Neural progenitor cell (in vitro differentiated cells): ENCODE measurements around the gene PRPSAP1. TPM values are rescaled to one million over a fixed set of nuclear protein-coding genes. Genes with fewer than 3 reads are reported as not detected.

Experiments used
- DNase-seq: peaks from one replicate; pipeline ENCODE4 v3.0.0-alpha.2; 2016; ENCODE audit warnings: low spot score
- H2AFZ ChIP-seq: fragments of 200-600 bp; sonication (generic); replicated peaks from 2 replicates; pipeline ENCODE4 v1.6.1; 2016; ENCODE audit warnings: antibody characterized with exemption
- H3F3A ChIP-seq: fragments of 200-600 bp; sonication (generic); 2 replicates; pipeline ENCODE4 v1.6.1; 2016; ENCODE audit warnings: antibody characterized with exemption, low read depth
- H3K27ac ChIP-seq: fragments of 200-600 bp; sonication (generic); 2 replicates; pipeline ENCODE4 v1.5.1; 2016; ENCODE audit warnings: mild to moderate bottlenecking
- H3K27me3 ChIP-seq: fragments of 200-600 bp; sonication (generic); 2 replicates; pipeline ENCODE4 v1.6.1; 2016; ENCODE audit warnings: mild to moderate bottlenecking, moderate library complexity
- H3K36me3 ChIP-seq: fragments of 200-600 bp; sonication (generic); 2 replicates; pipeline ENCODE4 v1.5.1; 2016
- H3K4me1 ChIP-seq: fragments of 200-600 bp; sonication (generic); 2 replicates; pipeline ENCODE4 v1.6.1; 2016; ENCODE audit warnings: mixed run types
- H3K4me2 ChIP-seq: fragments of 200-600 bp; sonication (generic); 2 replicates; pipeline ENCODE4 v1.6.1; 2016
- H3K4me3 ChIP-seq: fragments of 200-600 bp; sonication (generic); 2 replicates; pipeline ENCODE4 v1.5.1; 2016
- H3K79me2 ChIP-seq: fragments of 200-600 bp; sonication (generic); 2 replicates; pipeline ENCODE4 v1.6.1; 2016; ENCODE audit warnings: low read depth
- H3K9ac ChIP-seq: fragments of 200-600 bp; sonication (generic); 2 replicates; pipeline ENCODE4 v1.6.1; 2016
- H3K9me3 ChIP-seq: fragments of 200-600 bp; sonication (generic); 2 replicates; pipeline ENCODE4 v1.5.1; 2016; ENCODE audit warnings: low read depth
- H4K20me1 ChIP-seq: fragments of 200-600 bp; sonication (generic); 2 replicates; pipeline ENCODE4 v1.6.1; 2016; ENCODE audit warnings: low read depth
- H3K27ac Mint-ChIP-seq: 3 replicates; pipeline ENCODE4 v1.8.0; 2021; ENCODE audit warnings: mixed read lengths
- H3K27me3 Mint-ChIP-seq: 2 replicates; pipeline ENCODE4 v1.8.0; 2022; ENCODE audit warnings: low read depth, mild to moderate bottlenecking, inconsistent platforms, moderate library complexity, mixed read lengths; ENCODE audit not compliant: insufficient read depth
- H3K36me3 Mint-ChIP-seq: 3 replicates; pipeline ENCODE4 v1.8.0; 2021; ENCODE audit warnings: mixed read lengths
- H3K4me1 Mint-ChIP-seq: 3 replicates; pipeline ENCODE4 v1.8.0; 2021; ENCODE audit warnings: mixed read lengths
- H3K4me3 Mint-ChIP-seq: 3 replicates; pipeline ENCODE4 v1.8.0; 2021; ENCODE audit warnings: mild to moderate bottlenecking, moderate library complexity, mixed read lengths
- H3K9me3 Mint-ChIP-seq: 3 replicates; pipeline ENCODE4 v1.8.0; 2020; ENCODE audit warnings: mixed read lengths
- EZH2 ChIP-seq: fragments of 200-600 bp; sonication (generic); IDR thresholded peaks from 2 replicates; pipeline ENCODE4 v1.6.1; 2017; ENCODE audit warnings: antibody characterized with exemption, mild to moderate bottlenecking, moderate library complexity
- EZH2phosphoT487 ChIP-seq: fragments of 200-600 bp; sonication (generic); IDR thresholded peaks from 2 replicates; pipeline ENCODE4 v1.6.1; 2017; ENCODE audit warnings: antibody characterized with exemption
- total RNA-seq: library from RNA; depleted of rRNA; stranded (reverse); fragments of >200 nt; gene quantifications from 2 replicates; pipeline ENCODE4 v1.2.3, GENCODE V29; 2015; ENCODE audit warnings: low replicate concordance
- TF ChIP-seq, protein P1 (sequence below): fragments of 200-600 bp; sonication (generic); IDR thresholded peaks from 2 replicates; pipeline ENCODE4 v1.5.1; 2017; ENCODE audit warnings: antibody characterized with exemption, mild to moderate bottlenecking

The PRPSAP1 gene
- total RNA-seq, 1 donor from 2014 or later, result 89.7 TPM

DNA sequence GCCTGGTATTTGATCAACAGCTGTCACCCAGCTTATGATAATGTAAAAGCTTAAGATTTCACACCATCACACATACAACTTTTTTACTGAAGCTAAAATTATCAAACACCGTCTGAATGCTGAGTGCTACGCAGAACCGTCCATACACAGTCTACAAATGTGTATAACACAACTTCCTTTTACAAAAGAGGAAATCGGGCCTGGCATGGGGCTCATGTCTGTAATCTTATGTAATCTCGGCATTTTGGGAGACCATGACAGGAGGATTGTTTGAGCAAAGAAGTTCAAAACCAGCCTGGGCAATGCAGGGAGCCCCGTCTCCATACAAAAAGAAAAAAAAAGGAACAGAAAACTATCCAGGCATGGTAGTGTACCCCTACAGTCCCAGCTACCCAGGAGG is 26.0 kb downstream of the PRPSAP1 start:
- no peak overlapping the region for H2AFZ ChIP-seq
- H3K27me3 ChIP-seq, result no peaks in the 10 kb centered on the region
- no peak overlapping the region for H3K27ac ChIP-seq
- H3K4me3 Mint-ChIP-seq, result no peak overlapping the region
- peaks cover 28% of the 10 kb centered on the region for H3K36me3 Mint-ChIP-seq
- no peaks in the 10 kb centered on the region for H4K20me1 ChIP-seq
- no peak overlapping the region for H3K4me2 ChIP-seq
- DNase-seq, result no peak
- peaks cover 5% of the 10 kb centered on the region for H3K4me1 ChIP-seq
- no peak overlapping the region for H3K27ac Mint-ChIP-seq
- H3K4me1 Mint-ChIP-seq, result no peaks in the 10 kb centered on the region
- no peak overlapping the region for H3K4me3 ChIP-seq
- H3K9me3 ChIP-seq, result no peaks in the 10 kb centered on the region
- H3K36me3 ChIP-seq, result no peaks in the 10 kb centered on the region
- no peaks in the 10 kb centered on the region for H3F3A ChIP-seq
- no peaks in the 10 kb centered on the region for H3K79me2 ChIP-seq
- no peak overlapping the region for H3K9ac ChIP-seq
- H3K9me3 Mint-ChIP-seq, result no peaks in the 10 kb centered on the region
- peaks cover 4% of the 10 kb centered on the region for H3K27me3 Mint-ChIP-seq
- TF ChIP-seq EZH2, result no peak
- no peak for TF ChIP-seq EZH2phosphoT487
- TF ChIP-seq, protein P1, sequence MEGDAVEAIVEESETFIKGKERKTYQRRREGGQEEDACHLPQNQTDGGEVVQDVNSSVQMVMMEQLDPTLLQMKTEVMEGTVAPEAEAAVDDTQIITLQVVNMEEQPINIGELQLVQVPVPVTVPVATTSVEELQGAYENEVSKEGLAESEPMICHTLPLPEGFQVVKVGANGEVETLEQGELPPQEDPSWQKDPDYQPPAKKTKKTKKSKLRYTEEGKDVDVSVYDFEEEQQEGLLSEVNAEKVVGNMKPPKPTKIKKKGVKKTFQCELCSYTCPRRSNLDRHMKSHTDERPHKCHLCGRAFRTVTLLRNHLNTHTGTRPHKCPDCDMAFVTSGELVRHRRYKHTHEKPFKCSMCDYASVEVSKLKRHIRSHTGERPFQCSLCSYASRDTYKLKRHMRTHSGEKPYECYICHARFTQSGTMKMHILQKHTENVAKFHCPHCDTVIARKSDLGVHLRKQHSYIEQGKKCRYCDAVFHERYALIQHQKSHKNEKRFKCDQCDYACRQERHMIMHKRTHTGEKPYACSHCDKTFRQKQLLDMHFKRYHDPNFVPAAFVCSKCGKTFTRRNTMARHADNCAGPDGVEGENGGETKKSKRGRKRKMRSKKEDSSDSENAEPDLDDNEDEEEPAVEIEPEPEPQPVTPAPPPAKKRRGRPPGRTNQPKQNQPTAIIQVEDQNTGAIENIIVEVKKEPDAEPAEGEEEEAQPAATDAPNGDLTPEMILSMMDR, result no peak

DNA sequence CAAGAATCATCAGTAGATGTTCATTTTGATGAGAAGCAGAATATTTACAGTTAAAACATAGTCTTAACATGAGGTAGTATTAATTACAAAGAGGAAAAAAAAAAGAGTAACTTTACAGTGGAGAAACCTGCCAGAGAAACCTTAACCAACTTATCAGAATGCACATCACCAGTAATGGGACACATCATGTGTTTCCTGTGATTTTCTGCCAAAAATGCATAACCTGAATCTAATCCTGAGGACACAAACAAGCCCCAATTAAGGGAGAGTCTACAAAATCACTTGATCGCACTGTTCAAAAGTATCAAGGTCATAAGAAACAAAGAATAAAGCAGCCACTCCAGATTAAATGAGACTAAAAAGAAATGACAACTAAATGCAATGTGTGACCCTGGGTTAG is 27.4 kb downstream of the PRPSAP1 start:
- H3K4me2 ChIP-seq, result no peak overlapping the region
- no peak overlapping the region for H2AFZ ChIP-seq
- no peak for DNase-seq
- Mint-ChIP-seq H3K36me3 (peaks cover 28% of the 10 kb centered on the region), H3K27me3 (peaks cover 4% of the 10 kb centered on the region), H3K4me1 (no peaks in the 10 kb centered on the region), H3K4me3 (no peak overlapping the region), H3K27ac (no peak overlapping the region), H3K9me3 (no peaks in the 10 kb centered on the region)
- no peaks in the 10 kb centered on the region for H3K27me3 ChIP-seq
- no peaks in the 10 kb centered on the region for H3K79me2 ChIP-seq
- no peak overlapping the region for H3K27ac ChIP-seq
- H3K36me3 ChIP-seq, result no peaks in the 10 kb centered on the region
- H3F3A ChIP-seq, result no peaks in the 10 kb centered on the region
- H3K9ac ChIP-seq, result no peak overlapping the region
- no peak overlapping the region for H3K4me3 ChIP-seq
- peaks cover 5% of the 10 kb centered on the region for H3K4me1 ChIP-seq
- H4K20me1 ChIP-seq, result no peaks in the 10 kb centered on the region
- H3K9me3 ChIP-seq, result no peaks in the 10 kb centered on the region
- no peak for TF ChIP-seq EZH2
- TF ChIP-seq, protein P1, result no peak
- no peak for TF ChIP-seq EZH2phosphoT487

DNA sequence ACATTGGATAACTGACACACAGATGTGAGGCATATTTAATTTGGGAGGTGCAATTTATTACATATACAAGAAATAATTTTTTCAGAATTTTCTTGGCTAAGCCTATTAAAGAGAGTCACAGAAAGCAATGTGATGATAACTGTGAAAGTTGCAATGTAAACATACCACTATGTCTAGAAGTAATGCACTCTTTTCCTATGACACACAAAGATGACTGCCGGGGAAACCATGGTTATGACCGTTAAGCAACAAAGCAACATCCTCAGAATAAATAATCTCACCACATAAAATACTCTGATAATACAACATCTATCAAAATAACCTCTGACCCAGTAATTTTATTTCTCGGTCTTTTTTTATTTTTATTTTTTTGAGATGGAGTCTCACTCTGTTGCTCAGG is 35.1 kb downstream of the PRPSAP1 start:
- H3K4me1 ChIP-seq, result no peaks in the 10 kb centered on the region
- no peak overlapping the region for H3K27ac ChIP-seq
- H3K9ac ChIP-seq, result no peak overlapping the region
- DNase-seq, result no peak
- no peak overlapping the region for H2AFZ ChIP-seq
- Mint-ChIP-seq H3K4me1 (no peaks in the 10 kb centered on the region), H3K36me3 (peaks cover 24% of the 10 kb centered on the region), H3K27ac (no peak overlapping the region), H3K9me3 (no peaks in the 10 kb centered on the region), H3K27me3 (peaks cover 5% of the 10 kb centered on the region), H3K4me3 (no peak overlapping the region)
- H4K20me1 ChIP-seq, result no peaks in the 10 kb centered on the region
- TF ChIP-seq EZH2phosphoT487 (no peak), EZH2 (no peak)
- TF ChIP-seq, protein P1, result no peak
- H3K27me3 ChIP-seq, result no peaks in the 10 kb centered on the region
- no peaks in the 10 kb centered on the region for H3F3A ChIP-seq
- H3K36me3 ChIP-seq, result no peaks in the 10 kb centered on the region
- H3K4me3 ChIP-seq, result no peak overlapping the region
- H3K4me2 ChIP-seq, result no peak overlapping the region
- no peaks in the 10 kb centered on the region for H3K9me3 ChIP-seq
- no peaks in the 10 kb centered on the region for H3K79me2 ChIP-seq
